Natural killer cell (primary cell): ENCODE results near the gene KCNJ5. TPM values are rescaled to one million over a fixed set of nuclear protein-coding genes. Genes with fewer than 3 reads are reported as not detected.

ENCODE experiments used
- ATAC-seq, 3 donors: fragments of 150-1000 bp in 2 of 3; fragments of 200-7000 bp in 1 of 3; cut with Tn5 transposase; 1 replicate in 1 of 3; 2 replicates in 2 of 3; pipeline ENCODE4 v1.10.0; 2021; ENCODE audit warnings: mild to moderate bottlenecking in 2 of 3, moderate library complexity in 2 of 3
- DNase-seq, 2 donors: peaks; one replicate each; pipeline versions ENCODE4 v3.0.0 to v3.0.0-alpha.2; 2013 to 2021; ENCODE audit warnings: mixed read lengths in 1 of 2
- H3K27ac ChIP-seq: one replicate; pipeline ENCODE4 v1.5.1; 2013; ENCODE audit warnings: mild to moderate bottlenecking, low read length
- H3K27me3 ChIP-seq: one replicate; pipeline ENCODE4 v1.6.1; 2013; ENCODE audit warnings: low read length; ENCODE audit not compliant: control insufficient read depth, insufficient read depth
- H3K36me3 ChIP-seq: one replicate; pipeline ENCODE4 v1.6.1; 2013; ENCODE audit warnings: low read length; ENCODE audit not compliant: control insufficient read depth, insufficient read depth
- H3K4me1 ChIP-seq: one replicate; pipeline ENCODE4 v1.6.1; 2013; ENCODE audit warnings: low read length; ENCODE audit not compliant: control insufficient read depth, insufficient read depth
- H3K4me3 ChIP-seq: one replicate; pipeline ENCODE4 v1.5.1; 2013; ENCODE audit warnings: low read length
- H3K9me3 ChIP-seq: one replicate; pipeline ENCODE4 v1.6.1; 2013; ENCODE audit warnings: low read length; ENCODE audit not compliant: control insufficient read depth, insufficient read depth
- H3K27ac Mint-ChIP-seq, 2 donors: one replicate each; pipeline ENCODE4 v1.8.0; 2022; ENCODE audit warnings: mild to moderate bottlenecking in 2 of 2, mixed read lengths in 2 of 2, moderate library complexity in 1 of 2
- H3K27me3 Mint-ChIP-seq, 2 donors: one replicate each; pipeline ENCODE4 v1.8.0; 2022; ENCODE audit warnings: low read depth in 2 of 2, mixed read lengths in 2 of 2
- H3K36me3 Mint-ChIP-seq: one replicate; pipeline ENCODE4 v1.8.0; 2022; ENCODE audit warnings: mixed read lengths
- H3K4me1 Mint-ChIP-seq, 2 donors: one replicate each; pipeline ENCODE4 v1.8.0; 2022; ENCODE audit warnings: mixed read lengths in 2 of 2
- H3K4me3 Mint-ChIP-seq: one replicate; pipeline ENCODE4 v1.8.0; 2022; ENCODE audit warnings: mild to moderate bottlenecking, moderate library complexity, mixed read lengths
- H3K9me3 Mint-ChIP-seq, 2 donors: one replicate each; pipeline ENCODE4 v1.8.0; 2022; ENCODE audit warnings: mixed read lengths in 2 of 2
- WGBS: methylation state at CpG from one replicate; pipeline ENCODE4 v1.1.7; 2013; ENCODE audit warnings: missing lambda C conversion rate; ENCODE audit not compliant: insufficient coverage; 5-methylcytosine and 5-hydroxymethylcytosine counted together
- intact Hi-C: fragments of 100-400 bp; cut with micrococcal nuclease; formaldehyde crosslinking; loops from one replicate; pipeline ENCODE4 v1.14.2; 2022
- total RNA-seq, 4 donors: library from RNA; stranded (reverse); fragments of 120-200 nt in 1 of 4; gene quantifications; one replicate each; pipeline versions ENCODE4 v1.2.3 to v1.2.4, GENCODE V29; 2013 to 2022
- TF ChIP-seq, protein P1 (sequence below): fragments of 200-600 bp; IDR thresholded peaks from one replicate; pipeline ENCODE4 v1.8.0; 2022; ENCODE audit warnings: antibody characterized with exemption

Gene KCNJ5
- total RNA-seq, 3 donors from 2014 or later (not counting 1 experiment from before 2014, with no cell fraction given), result 0.09 to 0.18 (median 0.15) TPM

DNA sequence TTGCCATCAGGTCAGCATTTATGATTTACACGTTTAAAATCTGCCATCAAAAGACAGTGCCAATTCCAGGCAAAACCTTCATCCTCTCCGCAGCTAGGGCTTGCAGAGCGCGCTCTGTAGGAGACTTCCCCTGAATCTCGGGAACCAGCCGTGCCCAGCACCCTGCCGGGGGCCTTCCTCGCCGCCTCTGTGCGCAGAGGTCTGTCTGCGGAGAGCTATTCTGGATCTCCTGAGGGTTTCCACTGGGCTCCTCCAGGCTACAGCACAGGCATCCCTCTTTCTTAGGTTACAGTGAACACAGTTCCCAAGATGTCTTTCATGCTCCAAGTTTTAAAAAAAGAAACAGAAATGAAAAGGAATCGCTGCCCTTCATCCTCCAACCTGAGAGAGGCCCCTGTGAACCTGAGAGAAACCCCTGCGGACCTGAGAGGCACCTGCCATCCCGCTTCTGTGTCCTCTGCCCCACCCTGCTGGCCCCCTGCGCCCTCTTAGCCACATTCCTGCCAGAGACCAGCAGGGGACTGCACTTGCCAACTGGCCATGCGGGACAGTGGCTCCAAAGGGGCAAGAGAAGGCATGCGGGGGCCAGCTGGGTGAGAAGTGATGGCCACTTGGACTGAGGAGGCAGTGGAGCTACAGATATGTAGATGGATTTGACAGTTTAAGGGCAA, 35.4 kb downstream of the KCNJ5 start:
- H3K36me3 Mint-ChIP-seq, result no peaks in the 10 kb centered on the region
- H3K36me3 ChIP-seq, result no peaks in the 10 kb centered on the region
- H3K27ac Mint-ChIP-seq, result no peak overlapping the region
- intact Hi-C loops, result no loop called here
- WGBS, result 87% methylated on average over 17 of the region's 17 CpGs
- H3K4me1 ChIP-seq, result peaks cover 3% of the 10 kb centered on the region
- H3K27me3 ChIP-seq, result no peaks in the 10 kb centered on the region
- no peaks in the 10 kb centered on the region for H3K9me3 ChIP-seq
- peaks cover 10 to 17% of the 10 kb centered on the region in 2 donors for H3K4me1 Mint-ChIP-seq
- no peaks in the 10 kb centered on the region for H3K9me3 Mint-ChIP-seq
- ATAC-seq (no peak), DNase-seq (no peak)
- H3K27ac ChIP-seq, result no peak overlapping the region
- no peak overlapping the region for H3K4me3 Mint-ChIP-seq
- no peak overlapping the region for H3K4me3 ChIP-seq
- TF ChIP-seq, protein P1, sequence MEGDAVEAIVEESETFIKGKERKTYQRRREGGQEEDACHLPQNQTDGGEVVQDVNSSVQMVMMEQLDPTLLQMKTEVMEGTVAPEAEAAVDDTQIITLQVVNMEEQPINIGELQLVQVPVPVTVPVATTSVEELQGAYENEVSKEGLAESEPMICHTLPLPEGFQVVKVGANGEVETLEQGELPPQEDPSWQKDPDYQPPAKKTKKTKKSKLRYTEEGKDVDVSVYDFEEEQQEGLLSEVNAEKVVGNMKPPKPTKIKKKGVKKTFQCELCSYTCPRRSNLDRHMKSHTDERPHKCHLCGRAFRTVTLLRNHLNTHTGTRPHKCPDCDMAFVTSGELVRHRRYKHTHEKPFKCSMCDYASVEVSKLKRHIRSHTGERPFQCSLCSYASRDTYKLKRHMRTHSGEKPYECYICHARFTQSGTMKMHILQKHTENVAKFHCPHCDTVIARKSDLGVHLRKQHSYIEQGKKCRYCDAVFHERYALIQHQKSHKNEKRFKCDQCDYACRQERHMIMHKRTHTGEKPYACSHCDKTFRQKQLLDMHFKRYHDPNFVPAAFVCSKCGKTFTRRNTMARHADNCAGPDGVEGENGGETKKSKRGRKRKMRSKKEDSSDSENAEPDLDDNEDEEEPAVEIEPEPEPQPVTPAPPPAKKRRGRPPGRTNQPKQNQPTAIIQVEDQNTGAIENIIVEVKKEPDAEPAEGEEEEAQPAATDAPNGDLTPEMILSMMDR, result no peak
- peaks cover 25 to 42% of the 10 kb centered on the region in 2 donors for H3K27me3 Mint-ChIP-seq

DNA sequence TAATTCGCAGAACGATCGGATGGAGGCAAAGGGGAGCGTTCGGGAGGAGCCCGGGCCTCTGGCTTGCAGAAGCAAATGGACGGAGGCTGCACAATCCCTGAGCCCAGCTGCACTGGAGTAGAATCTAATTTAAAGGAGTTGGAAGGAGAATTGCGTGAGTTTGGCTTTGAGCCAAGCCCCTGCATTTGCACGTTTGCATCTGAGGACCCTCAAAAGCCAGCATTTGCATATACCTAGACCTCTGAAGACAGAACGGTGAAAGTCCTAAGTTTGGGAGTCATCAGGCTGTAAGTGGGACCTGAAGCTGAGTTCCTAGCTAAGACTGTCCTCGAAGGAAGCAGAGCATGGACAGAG, 35.9 kb downstream of the KCNJ5 start:
- no peak overlapping the region for H3K27ac Mint-ChIP-seq
- ATAC-seq (no peak), DNase-seq (no peak)
- Histone ChIP-seq H3K4me3 (no peak overlapping the region), H3K4me1 (peaks cover 3% of the 10 kb centered on the region), H3K9me3 (no peaks in the 10 kb centered on the region), H3K27me3 (no peaks in the 10 kb centered on the region), H3K27ac (no peak overlapping the region), H3K36me3 (no peaks in the 10 kb centered on the region)
- 92% methylated on average over 11 of the region's 11 CpGs for WGBS
- H3K4me1 Mint-ChIP-seq, result peaks cover 10 to 17% of the 10 kb centered on the region in 2 donors
- H3K36me3 Mint-ChIP-seq, result no peaks in the 10 kb centered on the region
- no peak overlapping the region for H3K4me3 Mint-ChIP-seq
- peaks cover 25 to 43% of the 10 kb centered on the region in 2 donors for H3K27me3 Mint-ChIP-seq
- intact Hi-C loops, result no loop called here
- TF ChIP-seq, protein P1, result no peak
- H3K9me3 Mint-ChIP-seq, result no peaks in the 10 kb centered on the region

DNA sequence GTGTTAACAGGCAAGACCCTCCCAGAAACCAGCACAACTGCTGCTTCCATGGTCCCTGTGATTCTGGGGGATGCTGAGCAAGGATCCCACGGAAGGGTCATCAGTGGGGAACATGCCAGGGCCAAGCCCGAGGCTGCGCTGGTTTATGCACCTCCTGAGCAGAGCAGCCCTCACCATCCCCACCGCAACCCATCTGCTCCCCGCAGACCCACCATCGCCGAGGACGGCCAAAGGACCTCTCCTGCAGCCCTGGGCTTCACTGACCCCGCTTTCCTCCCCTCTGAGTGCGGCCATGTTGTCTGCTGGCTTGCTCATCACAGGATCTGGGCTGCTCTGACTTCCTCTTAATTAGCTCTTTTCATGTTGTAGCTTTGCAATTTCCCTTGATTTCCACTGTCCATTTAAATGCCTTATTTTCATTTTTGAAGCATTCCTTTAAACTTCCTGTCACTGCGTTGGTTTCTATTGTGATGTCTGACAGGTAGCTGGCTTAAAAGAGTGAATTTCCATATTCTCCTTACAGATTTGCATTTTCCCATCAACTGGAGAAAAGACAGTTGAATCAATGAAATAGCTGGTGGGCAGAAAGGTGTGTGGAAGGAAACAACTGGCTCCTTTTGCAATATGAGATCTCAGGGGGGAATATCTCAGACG, 36.7 kb downstream of the KCNJ5 start:
- Mint-ChIP-seq H3K4me1 (peaks cover 10 to 17% of the 10 kb centered on the region in 2 donors), H3K36me3 (no peaks in the 10 kb centered on the region), H3K27me3 (peaks cover 23 to 45% of the 10 kb centered on the region in 2 donors), H3K4me3 (no peak overlapping the region), H3K27ac (no peak overlapping the region), H3K9me3 (no peaks in the 10 kb centered on the region)
- WGBS, result 93% methylated on average over 10 of the region's 12 CpGs
- H3K9me3 ChIP-seq, result no peaks in the 10 kb centered on the region
- intact Hi-C loops, result no loop called here
- H3K27me3 ChIP-seq, result no peaks in the 10 kb centered on the region
- no peak overlapping the region for H3K4me3 ChIP-seq
- TF ChIP-seq, protein P1, result no peak
- H3K36me3 ChIP-seq, result no peaks in the 10 kb centered on the region
- no peak overlapping the region for H3K27ac ChIP-seq
- H3K4me1 ChIP-seq, result peaks cover 3% of the 10 kb centered on the region
- ATAC-seq, result no peak
- no peak for DNase-seq
